Bronchial epithelial cell (primary cell): ENCODE measurements around the gene ZSCAN2. TPM values are rescaled to one million over a fixed set of nuclear protein-coding genes. Genes with fewer than 3 reads are reported as not detected.

ENCODE experiments used
- DNase-seq: peaks from one replicate; pipeline ENCODE4 v3.0.0-alpha.2; 2010; ENCODE audit warnings: low read depth
- FAIRE-seq: peaks from 2 replicates; lab custom pipeline; 2011; peaks lifted over from hg19 to GRCh38; lab: Jason Lieb, UNC
- H3K27me3 ChIP-seq: 2 replicates; pipeline ENCODE4 v1.5.1; 2011; ENCODE audit warnings: low read length; ENCODE audit not compliant: control insufficient read depth, insufficient read depth
- H3K36me3 ChIP-seq: 2 replicates; pipeline ENCODE4 v1.5.1; 2011; ENCODE audit warnings: low read length; ENCODE audit not compliant: control insufficient read depth, insufficient read depth
- H3K4me3 ChIP-seq: 2 replicates; pipeline ENCODE4 v1.5.1; 2011; ENCODE audit warnings: mild to moderate bottlenecking, low read depth, low read length, control low read depth
- CTCF ChIP-seq: IDR thresholded peaks from 2 replicates; pipeline ENCODE4 v1.5.1; 2011; ENCODE audit warnings: mild to moderate bottlenecking, moderate library complexity, low read length, control low read depth, inconsistent platforms; ENCODE audit not compliant: insufficient read depth, severe bottlenecking
- total RNA-seq: library from RNA; depleted of rRNA; stranded (reverse); fragments of >200 nt; gene quantifications from 2 replicates; pipeline ENCODE4 v1.2.1, GENCODE V29; 2014

Gene ZSCAN2
- total RNA-seq, 1 donor from 2014 or later = 7.4 TPM

DNA sequence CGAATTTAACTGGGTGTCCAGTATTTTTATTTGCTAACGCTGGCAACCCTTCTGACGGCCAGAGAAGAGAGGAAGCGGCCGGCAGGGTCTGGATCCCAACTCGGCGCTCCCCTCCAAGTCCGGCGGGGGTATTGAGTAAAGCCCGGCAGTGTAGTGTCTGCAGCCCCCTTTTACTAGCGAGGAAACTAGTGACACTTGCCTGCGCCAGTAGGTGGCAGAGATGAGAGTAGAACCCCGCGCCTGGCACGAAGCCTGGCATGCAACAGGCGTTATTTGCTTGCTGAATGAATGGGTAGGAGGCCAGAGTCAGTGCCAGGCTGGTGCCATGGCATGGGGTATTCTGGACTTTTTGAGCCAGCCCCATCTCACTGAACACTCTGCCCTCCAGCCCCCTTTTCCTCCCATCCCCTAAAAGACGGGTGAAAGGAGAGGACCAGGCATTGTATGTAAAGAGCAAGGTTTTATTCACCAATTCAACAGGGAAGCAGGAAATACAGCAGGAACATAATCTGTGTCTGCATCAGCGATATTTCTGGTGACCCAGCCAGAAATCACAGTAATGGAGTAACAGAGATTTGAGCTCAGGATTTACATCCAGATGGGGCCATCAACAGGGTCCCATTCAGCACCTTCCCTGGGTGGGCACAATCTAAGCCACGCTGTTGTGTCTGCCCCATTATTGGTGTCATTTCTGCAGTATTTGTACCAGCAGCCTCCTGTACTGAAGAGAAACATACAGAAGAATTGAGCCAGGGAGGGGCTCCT lies 54.1 kb downstream of the ZSCAN2 start:
- Histone ChIP-seq H3K36me3 (peaks cover 7% of the 10 kb centered on the region), H3K4me3 (peak overlapping the region; percentile 74), H3K27me3 (no peaks in the 10 kb centered on the region)
- peak; percentile 84 for TF ChIP-seq CTCF
- FAIRE-seq (no peak), DNase-seq (peak; percentile 72)

- DNase-seq = no peak
- Histone ChIP-seq H3K4me3 (no peak overlapping the region), H3K36me3 (peaks cover 4% of the 10 kb centered on the region), H3K27me3 (no peaks in the 10 kb centered on the region)
- FAIRE-seq = no peak
- no peak for TF ChIP-seq CTCF
Observed at GRCh38 chr15:84656972-84657371, 56.2 kb downstream of the ZSCAN2 start.

GRCh38 chr15:84657748-84658079 lies 56.9 kb downstream of the ZSCAN2 start:
- Histone ChIP-seq H3K4me3 (peak overlapping the region; percentile 47), H3K36me3 (peaks cover under 1% of the 10 kb centered on the region), H3K27me3 (no peaks in the 10 kb centered on the region)
- TF ChIP-seq CTCF = no peak
- FAIRE-seq = no peak
- DNase-seq = no peak

- Histone ChIP-seq H3K36me3 (no peaks in the 10 kb centered on the region), H3K4me3 (peak within 1 kb of the TSS; percentile 47), H3K27me3 (no peaks in the 10 kb centered on the region)
- TF ChIP-seq CTCF = peak; percentile 73
- peak; percentile 49 for DNase-seq
- no peak for FAIRE-seq
Observed at GRCh38 chr15:84658080-84658787, 57.4 kb downstream of the ZSCAN2 start, which contains the start of gene NMB. NMB (minus strand) TSS chr15:84658199; CDS start chr15:84658152, 47 bp downstream.

DNA sequence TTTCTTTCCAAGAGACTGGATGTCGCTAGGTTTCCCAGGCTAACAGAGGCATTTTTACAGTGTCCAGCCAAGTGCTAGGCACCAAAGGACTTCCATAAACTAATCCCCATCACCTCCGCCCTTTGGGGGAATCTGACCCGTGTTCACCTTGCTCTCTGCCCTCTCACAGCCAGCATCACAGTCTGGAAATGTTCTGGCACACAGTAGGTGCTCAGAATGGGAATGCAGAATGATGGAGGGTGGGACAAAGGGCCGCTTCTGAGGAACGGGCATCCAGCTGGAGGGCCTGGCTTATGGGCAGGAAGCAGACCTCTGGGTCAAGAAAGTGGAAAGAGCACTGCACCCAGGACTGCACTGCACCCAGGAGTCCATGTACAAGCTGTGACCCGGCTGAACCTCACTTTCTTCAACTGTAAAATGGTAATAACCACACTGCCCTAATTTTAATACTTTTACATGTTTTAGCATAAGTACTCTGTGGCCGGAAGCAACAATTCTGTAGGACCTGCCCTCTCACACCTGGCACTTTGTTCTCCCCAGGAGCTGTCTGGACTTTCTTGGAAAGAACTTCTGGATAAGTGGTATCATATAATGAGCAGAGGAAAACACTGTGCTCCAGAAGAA lies 58.1 kb downstream of the ZSCAN2 start:
- TF ChIP-seq CTCF = no peak
- DNase-seq (no peak), FAIRE-seq (no peak)
- peak overlapping the region; percentile 47 for H3K4me3 ChIP-seq
- H3K36me3 ChIP-seq = no peaks in the 10 kb centered on the region
- no peaks in the 10 kb centered on the region for H3K27me3 ChIP-seq
